Upper lobe of left lung (tissue), 4 donors: ENCODE results near the gene ECSIT.

Experiments
- EP300 ChIP-seq, 4 donors: sonication (generic); formaldehyde crosslinking; IDR thresholded peaks; one replicate each; pipeline ENCODE4 v1.5.1; 2017; ENCODE audit warnings: antibody characterized with exemption in 4 of 4, control low read depth in 2 of 4
- POLR2A ChIP-seq, 4 donors: fragments of 450-650 bp; IDR thresholded peaks; one replicate each; pipeline ENCODE4 v1.5.1; 2016 to 2017; ENCODE audit warnings: antibody characterized with exemption in 4 of 4, mild to moderate bottlenecking in 2 of 4

- TF ChIP-seq POLR2A (IDR thresholded peaks at IDR 0.05), result no peak
- no peak for TF ChIP-seq EP300 (IDR thresholded peaks at IDR 0.05)
These were observed 55.2 kb downstream of the ECSIT start for GRCh38 chr19:11473725-11474124.
